ENCODE results near the gene ADRB1. TPM values are rescaled to one million over a fixed set of nuclear protein-coding genes. Genes with fewer than 3 reads are reported as not detected.

The ADRB1 gene
- total RNA-seq, 4 donors from 2014 or later = 0.18 to 1.1 (median 0.27) TPM; not detected in 1

DNA sequence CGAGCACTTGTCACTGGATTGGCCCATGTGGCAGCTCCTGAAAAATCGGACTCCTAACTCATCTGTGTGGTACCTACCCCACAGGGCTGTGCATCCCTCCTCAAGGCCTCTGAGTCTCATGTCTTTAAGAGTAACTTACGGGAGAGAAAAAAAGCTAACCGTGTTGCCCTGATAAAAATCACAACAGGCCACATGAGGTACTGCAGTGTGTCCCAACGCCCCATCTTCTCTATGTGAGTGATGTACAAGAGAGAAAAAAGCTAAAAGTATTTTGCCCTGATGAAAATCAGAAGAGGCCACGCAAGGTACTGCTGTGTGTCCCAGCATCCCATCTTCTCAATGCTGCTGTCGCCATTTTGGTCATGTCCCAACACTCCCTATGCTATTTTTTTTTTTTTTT, 41.2 kb upstream of the ADRB1 start:
- Histone ChIP-seq H3K27me3 (peaks cover 0 to 18% (median 0%) of the 10 kb centered on the region in 4 donors), H3K9me3 (no peaks in the 10 kb centered on the region), H3K27ac (no peak overlapping the region), H3K4me1 (no peaks in the 10 kb centered on the region), H3K36me3 (no peaks in the 10 kb centered on the region), H3K4me3 (no peak overlapping the region)
- TF ChIP-seq, protein P1, sequence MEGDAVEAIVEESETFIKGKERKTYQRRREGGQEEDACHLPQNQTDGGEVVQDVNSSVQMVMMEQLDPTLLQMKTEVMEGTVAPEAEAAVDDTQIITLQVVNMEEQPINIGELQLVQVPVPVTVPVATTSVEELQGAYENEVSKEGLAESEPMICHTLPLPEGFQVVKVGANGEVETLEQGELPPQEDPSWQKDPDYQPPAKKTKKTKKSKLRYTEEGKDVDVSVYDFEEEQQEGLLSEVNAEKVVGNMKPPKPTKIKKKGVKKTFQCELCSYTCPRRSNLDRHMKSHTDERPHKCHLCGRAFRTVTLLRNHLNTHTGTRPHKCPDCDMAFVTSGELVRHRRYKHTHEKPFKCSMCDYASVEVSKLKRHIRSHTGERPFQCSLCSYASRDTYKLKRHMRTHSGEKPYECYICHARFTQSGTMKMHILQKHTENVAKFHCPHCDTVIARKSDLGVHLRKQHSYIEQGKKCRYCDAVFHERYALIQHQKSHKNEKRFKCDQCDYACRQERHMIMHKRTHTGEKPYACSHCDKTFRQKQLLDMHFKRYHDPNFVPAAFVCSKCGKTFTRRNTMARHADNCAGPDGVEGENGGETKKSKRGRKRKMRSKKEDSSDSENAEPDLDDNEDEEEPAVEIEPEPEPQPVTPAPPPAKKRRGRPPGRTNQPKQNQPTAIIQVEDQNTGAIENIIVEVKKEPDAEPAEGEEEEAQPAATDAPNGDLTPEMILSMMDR (IDR thresholded peaks at IDR 0.05) = no peak
- TF ChIP-seq POLR2A (IDR thresholded peaks at IDR 0.05) = no peak
- DNase-seq = no peak
- WGBS, 2 donors = 79 to 80% methylated on average over 6 to 7 of the region's 7 CpGs
- intact Hi-C loops (cut with DNase I) = no loop called here

DNA sequence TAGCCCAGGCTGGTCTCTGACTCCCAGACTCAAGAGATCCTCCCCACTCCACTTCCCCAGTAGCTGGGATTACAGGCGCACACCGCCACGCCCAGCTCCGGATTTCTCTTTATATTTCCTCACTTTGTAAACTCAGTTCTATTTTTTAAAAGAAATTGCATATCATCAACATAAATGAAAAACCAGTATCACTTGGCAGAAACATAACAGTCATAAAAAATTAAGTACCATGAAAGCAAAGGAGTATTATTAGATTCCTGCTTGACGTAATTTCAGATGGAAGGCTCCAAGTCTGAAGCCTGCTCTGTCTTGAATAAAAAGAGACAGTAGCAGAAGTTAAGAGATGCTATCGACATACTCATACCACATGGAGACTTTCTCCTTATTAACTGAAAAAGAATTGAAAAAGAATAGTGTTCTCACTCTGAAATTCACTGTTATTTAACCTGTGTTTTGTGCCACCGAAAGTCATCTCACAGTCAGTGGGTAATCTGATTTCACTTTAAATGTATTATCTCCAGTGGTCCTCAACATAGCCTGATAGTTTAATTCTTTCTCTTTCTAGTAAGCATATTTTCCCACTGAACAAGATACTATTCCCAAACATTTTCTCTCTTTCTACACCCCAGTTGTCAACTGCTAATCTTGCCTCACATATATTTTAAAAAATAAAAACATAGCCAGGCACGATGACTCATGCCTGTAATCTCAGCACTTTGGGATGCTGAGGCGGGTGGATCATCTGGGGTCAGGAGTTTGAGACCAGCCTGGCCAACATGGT, 40.3 kb upstream of the ADRB1 start:
- H3K9me3 ChIP-seq = no peaks in the 10 kb centered on the region
- WGBS, 2 donors = 75% methylated on average over 9 of the region's 9 CpGs
- no peak overlapping the region for H3K4me3 ChIP-seq
- no peak overlapping the region for H3K27ac ChIP-seq
- no peaks in the 10 kb centered on the region for H3K36me3 ChIP-seq
- intact Hi-C loops (cut with DNase I) = no loop called here
- DNase-seq = no peak
- peaks cover 0 to 18% (median 0%) of the 10 kb centered on the region in 4 donors for H3K27me3 ChIP-seq
- no peaks in the 10 kb centered on the region for H3K4me1 ChIP-seq
- TF ChIP-seq, protein P1 (IDR thresholded peaks at IDR 0.05) = no peak
- no peak for TF ChIP-seq POLR2A (IDR thresholded peaks at IDR 0.05)

DNA sequence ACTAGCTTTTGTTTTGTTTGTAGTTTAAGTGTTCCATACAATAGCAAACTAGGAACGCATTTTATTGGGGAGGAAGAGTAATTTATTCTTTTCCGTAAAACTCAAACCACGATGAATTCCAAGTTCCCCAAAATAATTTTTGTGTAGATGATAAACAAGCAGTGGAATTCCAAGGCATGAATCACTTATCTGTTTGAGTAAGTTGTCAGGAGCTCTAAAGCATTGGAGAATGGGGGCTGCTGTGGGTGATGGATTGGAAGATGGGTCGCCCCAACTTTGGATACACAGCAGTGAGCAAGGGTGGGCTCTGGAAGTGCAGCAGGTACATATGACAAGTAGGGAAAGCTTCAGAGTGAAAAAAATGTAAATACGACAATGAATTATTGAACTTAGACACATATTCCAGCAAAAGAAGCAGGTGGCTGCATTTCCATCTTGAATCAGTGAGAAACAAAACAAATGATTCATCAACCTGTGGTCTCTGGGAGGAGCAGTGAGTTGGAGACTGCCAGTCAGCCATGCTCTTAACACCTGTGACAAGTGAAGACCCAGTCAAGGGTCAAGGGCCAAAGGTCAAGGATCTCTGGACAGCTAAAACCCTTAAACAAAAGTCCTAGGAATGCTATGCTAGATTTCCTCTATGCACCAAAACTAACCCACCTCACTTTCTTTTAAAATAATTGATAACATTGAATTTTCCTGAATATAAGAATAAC, 34.2 kb upstream of the ADRB1 start:
- no peak for DNase-seq
- no peaks in the 10 kb centered on the region for H3K36me3 ChIP-seq
- peaks cover 0 to 23% (median 0%) of the 10 kb centered on the region in 4 donors for H3K27me3 ChIP-seq
- intact Hi-C loops (cut with DNase I) = no loop called here
- no peaks in the 10 kb centered on the region for H3K9me3 ChIP-seq
- H3K4me1 ChIP-seq = no peaks in the 10 kb centered on the region
- 66 to 78% methylated on average over 5 of the region's 5 CpGs for WGBS, 2 donors
- no peak overlapping the region for H3K27ac ChIP-seq
- no peak for TF ChIP-seq POLR2A (IDR thresholded peaks at IDR 0.05)
- TF ChIP-seq, protein P1 (IDR thresholded peaks at IDR 0.05) = no peak
- H3K4me3 ChIP-seq = no peak overlapping the region

DNA sequence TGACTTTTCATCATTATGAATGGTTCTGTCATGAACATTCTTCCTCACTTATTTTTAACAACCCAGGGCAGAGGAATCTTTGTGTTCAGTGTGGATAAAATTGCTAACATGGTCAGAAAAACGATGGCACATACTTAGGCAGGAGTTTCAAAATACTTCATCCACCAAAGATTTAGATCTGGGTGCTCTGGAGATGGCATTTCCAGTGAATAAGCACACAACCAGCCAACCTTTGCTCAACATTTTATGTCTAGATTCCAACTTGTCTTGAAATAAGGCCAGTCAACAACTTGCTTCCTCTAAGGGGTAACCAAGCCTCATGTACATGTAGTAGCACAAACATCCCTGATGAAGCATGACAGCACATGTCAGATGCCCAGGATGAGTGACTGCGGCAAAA, 33.4 kb upstream of the ADRB1 start:
- DNase-seq = no peak
- TF ChIP-seq, protein P1 (IDR thresholded peaks at IDR 0.05) = no peak
- TF ChIP-seq POLR2A (IDR thresholded peaks at IDR 0.05) = no peak
- Histone ChIP-seq H3K36me3 (no peaks in the 10 kb centered on the region), H3K27ac (no peak overlapping the region), H3K4me3 (no peak overlapping the region), H3K27me3 (peaks cover 0 to 26% (median 0%) of the 10 kb centered on the region in 4 donors), H3K9me3 (no peaks in the 10 kb centered on the region), H3K4me1 (no peaks in the 10 kb centered on the region)
- intact Hi-C loops (cut with DNase I) = no loop called here
- 63% methylated on average over 2 of the region's 2 CpGs for WGBS, 2 donors

DNA sequence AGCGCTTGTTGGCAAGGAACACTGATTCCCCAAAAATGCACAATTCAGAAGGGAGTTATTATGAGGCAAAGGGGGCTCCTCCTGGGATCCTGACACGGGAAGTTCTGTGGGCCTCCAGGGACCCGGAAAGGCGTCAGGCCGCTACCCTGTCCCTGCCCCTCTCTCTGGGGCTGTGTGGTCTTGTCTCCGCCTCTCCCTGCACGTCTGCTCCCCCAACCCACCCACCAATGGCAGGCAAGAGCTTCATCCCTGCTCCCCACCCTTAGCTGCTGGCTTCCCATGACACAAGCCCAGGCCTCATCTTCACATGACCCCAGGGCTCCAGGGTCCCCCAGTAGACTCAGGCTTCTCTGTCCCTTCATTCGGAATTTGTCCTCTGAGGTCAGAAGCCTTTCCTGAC, 31.0 kb upstream of the ADRB1 start:
- H3K36me3 ChIP-seq = no peaks in the 10 kb centered on the region
- H3K4me3 ChIP-seq = no peak overlapping the region
- WGBS, 2 donors = 81 to 82% methylated on average over 5 to 7 of the region's 8 CpGs
- intact Hi-C loops (cut with DNase I) = no loop called here
- no peak overlapping the region for H3K27ac ChIP-seq
- H3K4me1 ChIP-seq = no peaks in the 10 kb centered on the region
- H3K9me3 ChIP-seq = peaks cover 0 to 5% (median 0%) of the 10 kb centered on the region in 3 donors
- peaks cover 0 to 48% (median 0%) of the 10 kb centered on the region in 4 donors for H3K27me3 ChIP-seq
- TF ChIP-seq POLR2A (IDR thresholded peaks at IDR 0.05) = no peak
- TF ChIP-seq, protein P1 (IDR thresholded peaks at IDR 0.05) = no peak
- no peak for DNase-seq
